Caco-2 (cell line): ENCODE data around the gene HAO1. TPM values are rescaled to one million over a fixed set of nuclear protein-coding genes. Genes with fewer than 3 reads are reported as not detected.
A peak's percentile ranks its signal among the peaks of the same experiment; 100 is the strongest.

Experiments used
- BruUV-seq: library from RNA; stranded (reverse); fragments of 400-500 nt; replicated peaks from 2 replicates; lab custom pipeline; 2021; lab: Mats Ljungman, UMichigan
- CTCF ChIA-PET: fragments of 300-600 bp; sonication (Branson Sonifier 250); formaldehyde crosslinking; loops from one replicate; lab custom pipeline; 2022; ENCODE audit warnings: antibody characterized with exemption; lab: Charles Lee
- POLR2A ChIA-PET: fragments of 300-600 bp; sonication (Branson Sonifier 250); formaldehyde crosslinking; loops from one replicate; lab custom pipeline; 2022; ENCODE audit warnings: antibody characterized with exemption; lab: Charles Lee
- DNase-seq, 2 experiments: peaks; one replicate each; pipeline versions ENCODE4 v3.0.0 to v3.0.0-alpha.2; 2020 to 2022
- H3K27me3 ChIP-seq: replicated peaks from 2 replicates; pipeline ENCODE4 v1.6.0; 2011; ENCODE audit warnings: low read length; ENCODE audit not compliant: control insufficient read depth, insufficient read depth
- H3K36me3 ChIP-seq: 2 replicates; pipeline ENCODE4 v1.5.1; 2011; ENCODE audit warnings: low read length; ENCODE audit not compliant: control insufficient read depth, insufficient read depth
- H3K4me1 ChIP-seq: fragments of 250-450 bp; sonication (Bioruptor Pico); 2 replicates; pipeline ENCODE4 v1.5.1; 2020; ENCODE audit warnings: mild to moderate bottlenecking
- H3K4me3 ChIP-seq: 2 replicates; pipeline ENCODE4 v1.5.1; 2011; ENCODE audit warnings: low read depth, mild to moderate bottlenecking, control low read depth, low read length
- H3K9me3 ChIP-seq: fragments of 250-450 bp; sonication (Bioruptor Pico); 2 replicates; pipeline ENCODE4 v1.5.1; 2020; ENCODE audit warnings: mild to moderate bottlenecking, moderate library complexity
- H3K27ac Mint-ChIP-seq: one replicate; pipeline ENCODE4 v1.8.0; 2022; ENCODE audit warnings: mixed read lengths; ENCODE audit not compliant: unreplicated experiment
- H3K27me3 Mint-ChIP-seq: one replicate; pipeline ENCODE4 v1.8.0; 2022; ENCODE audit warnings: mixed read lengths; ENCODE audit not compliant: insufficient read depth, unreplicated experiment
- H3K36me3 Mint-ChIP-seq: one replicate; pipeline ENCODE4 v1.8.0; 2022; ENCODE audit warnings: mild to moderate bottlenecking, mixed read lengths; ENCODE audit not compliant: insufficient read depth, unreplicated experiment
- H3K4me1 Mint-ChIP-seq: one replicate; pipeline ENCODE4 v1.8.0; 2022; ENCODE audit warnings: low read depth, mixed read lengths; ENCODE audit not compliant: unreplicated experiment
- H3K4me3 Mint-ChIP-seq: one replicate; pipeline ENCODE4 v1.8.0; 2022; ENCODE audit warnings: mild to moderate bottlenecking, moderate library complexity, mixed read lengths; ENCODE audit not compliant: unreplicated experiment
- H3K9me3 Mint-ChIP-seq: one replicate; pipeline ENCODE4 v1.8.0; 2022; ENCODE audit warnings: mixed read lengths; ENCODE audit not compliant: unreplicated experiment
- intact Hi-C: fragments of 100-400 bp; cut with micrococcal nuclease; formaldehyde crosslinking; loops from one replicate; pipeline ENCODE4 v1.10.0; 2022; ENCODE audit not compliant: unreplicated experiment
- total RNA-seq: library from RNA; stranded (reverse); gene quantifications from 2 replicates; pipeline ENCODE4 v1.2.3, GENCODE V29; 2022
- TF ChIP-seq, protein P1 (sequence below), 2 experiments: fragments of 200-600 bp in 1 of 2; IDR thresholded peaks; 1 replicate in 1 of 2; 2 replicates in 1 of 2; pipeline versions ENCODE4 v1.5.1 to v1.8.0; 2011 to 2022; ENCODE audit warnings: antibody characterized with exemption in 1 of 2, control low read depth in 1 of 2, inconsistent platforms in 1 of 2, low read depth in 1 of 2, low read length in 1 of 2, mild to moderate bottlenecking in 1 of 2, moderate library complexity in 1 of 2; ENCODE audit not compliant: insufficient read depth in 1 of 2, severe bottlenecking in 1 of 2, unreplicated experiment in 1 of 2

HAO1 gene
- total RNA-seq, 1 experiment from 2014 or later: not detected

DNA sequence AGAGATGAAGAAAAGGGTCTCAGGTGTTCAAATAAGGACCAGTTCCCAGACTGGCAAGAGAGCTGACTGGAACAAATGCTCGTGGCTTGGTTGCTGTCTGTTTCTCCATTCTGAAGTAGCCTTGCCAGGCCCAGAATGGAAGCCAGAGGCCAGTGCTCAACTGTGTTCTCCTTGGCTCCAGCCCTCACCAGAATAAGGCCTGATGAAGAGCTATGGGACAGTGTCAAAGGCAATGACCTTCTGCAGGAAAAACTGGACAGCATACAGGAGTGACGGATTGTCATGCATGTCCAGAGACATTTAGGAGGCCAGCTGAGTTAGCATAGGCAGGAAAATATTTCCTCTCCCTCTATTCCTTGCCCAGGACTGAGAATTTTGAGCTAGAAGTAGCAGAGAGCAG is 72.2 kb downstream of the HAO1 start:
- Mint-ChIP-seq H3K9me3 (no peaks in the 10 kb centered on the region), H3K4me1 (no peaks in the 10 kb centered on the region), H3K27me3 (peaks cover 22% of the 10 kb centered on the region), H3K36me3 (no peaks in the 10 kb centered on the region), H3K4me3 (no peak overlapping the region), H3K27ac (no peak overlapping the region)
- ChIA-PET POLR2A (no interaction called here), CTCF (no interaction called here)
- BruUV-seq: no TSS peak
- intact Hi-C loops: no loop called here
- H3K36me3 ChIP-seq: no peaks in the 10 kb centered on the region
- DNase-seq: no peak
- TF ChIP-seq, protein P1, sequence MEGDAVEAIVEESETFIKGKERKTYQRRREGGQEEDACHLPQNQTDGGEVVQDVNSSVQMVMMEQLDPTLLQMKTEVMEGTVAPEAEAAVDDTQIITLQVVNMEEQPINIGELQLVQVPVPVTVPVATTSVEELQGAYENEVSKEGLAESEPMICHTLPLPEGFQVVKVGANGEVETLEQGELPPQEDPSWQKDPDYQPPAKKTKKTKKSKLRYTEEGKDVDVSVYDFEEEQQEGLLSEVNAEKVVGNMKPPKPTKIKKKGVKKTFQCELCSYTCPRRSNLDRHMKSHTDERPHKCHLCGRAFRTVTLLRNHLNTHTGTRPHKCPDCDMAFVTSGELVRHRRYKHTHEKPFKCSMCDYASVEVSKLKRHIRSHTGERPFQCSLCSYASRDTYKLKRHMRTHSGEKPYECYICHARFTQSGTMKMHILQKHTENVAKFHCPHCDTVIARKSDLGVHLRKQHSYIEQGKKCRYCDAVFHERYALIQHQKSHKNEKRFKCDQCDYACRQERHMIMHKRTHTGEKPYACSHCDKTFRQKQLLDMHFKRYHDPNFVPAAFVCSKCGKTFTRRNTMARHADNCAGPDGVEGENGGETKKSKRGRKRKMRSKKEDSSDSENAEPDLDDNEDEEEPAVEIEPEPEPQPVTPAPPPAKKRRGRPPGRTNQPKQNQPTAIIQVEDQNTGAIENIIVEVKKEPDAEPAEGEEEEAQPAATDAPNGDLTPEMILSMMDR (IDR thresholded peaks at IDR 0.05; ENCODE audit: insufficient read depth in 1 of 2, low read depth in 1 of 2, low read length in 1 of 2, severe bottlenecking in 1 of 2, unreplicated experiment in 1 of 2): no peak
- no peaks in the 10 kb centered on the region for H3K9me3 ChIP-seq
- no peaks in the 10 kb centered on the region; the same call in none of the 2 replicates for H3K27me3 ChIP-seq
- no peak overlapping the region for H3K4me3 ChIP-seq
- no peaks in the 10 kb centered on the region for H3K4me1 ChIP-seq

DNA sequence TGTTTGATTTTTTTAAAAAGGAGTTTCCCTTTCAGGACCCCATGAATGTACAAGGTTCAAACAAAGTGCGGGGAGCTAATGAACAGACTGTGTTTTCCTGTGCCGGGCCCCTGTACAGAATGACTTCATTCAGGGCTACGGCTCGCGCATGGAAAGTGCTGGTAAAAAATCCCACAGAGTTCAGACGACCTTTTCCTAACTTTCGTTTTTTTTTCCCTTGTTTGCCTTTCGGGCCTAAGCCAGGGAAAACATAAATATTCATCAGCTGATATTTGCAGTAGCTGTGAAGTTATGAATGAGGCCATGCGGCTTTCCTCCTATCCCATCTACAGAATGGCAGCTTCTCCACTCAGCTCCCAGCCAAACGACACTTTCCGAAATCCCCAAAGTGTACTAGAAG is 74.0 kb downstream of the HAO1 start:
- Mint-ChIP-seq H3K4me1 (no peaks in the 10 kb centered on the region), H3K27me3 (peaks cover 22% of the 10 kb centered on the region), H3K36me3 (no peaks in the 10 kb centered on the region), H3K9me3 (no peaks in the 10 kb centered on the region), H3K27ac (no peak overlapping the region), H3K4me3 (no peak overlapping the region)
- POLR2A ChIA-PET: interaction anchor here (0.7 kb wide), 1 partner anchor 68 kb away, joined by 3 read pairs; no protein-coding TSS in a partner anchor
- DNase-seq: no peak
- BruUV-seq: no TSS peak
- CTCF ChIA-PET: no interaction called here
- Histone ChIP-seq H3K4me1 (no peaks in the 10 kb centered on the region), H3K9me3 (no peaks in the 10 kb centered on the region), H3K4me3 (no peak overlapping the region), H3K27me3 (no peaks in the 10 kb centered on the region; the same call in none of the 2 replicates), H3K36me3 (no peaks in the 10 kb centered on the region)
- TF ChIP-seq, protein P1 (IDR thresholded peaks at IDR 0.05; ENCODE audit: insufficient read depth in 1 of 2, low read depth in 1 of 2, low read length in 1 of 2, severe bottlenecking in 1 of 2, unreplicated experiment in 1 of 2): no peak
- intact Hi-C loops: no loop called here

DNA sequence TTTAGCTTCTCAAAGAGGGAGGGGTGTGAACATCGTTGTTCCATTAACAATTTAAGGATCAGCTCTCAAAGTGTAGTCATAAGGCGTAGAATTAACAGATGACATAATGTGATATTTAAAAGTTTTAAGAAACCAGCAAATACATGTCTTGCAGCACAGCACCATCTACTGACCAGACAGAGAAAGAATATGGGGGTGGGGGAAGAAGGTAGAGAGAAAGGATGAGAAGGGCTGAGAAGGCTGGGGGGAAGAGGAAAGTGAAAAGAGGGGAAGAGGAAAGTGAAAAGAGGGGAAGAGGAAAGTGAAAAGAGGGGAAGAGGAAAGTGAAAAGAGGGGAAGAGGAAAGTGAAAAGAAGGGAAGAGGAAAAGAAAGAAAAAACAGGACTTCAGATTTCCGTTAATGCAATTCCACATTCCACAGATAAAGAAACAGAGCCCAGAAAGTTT is 80.9 kb downstream of the HAO1 start:
- CTCF ChIA-PET: no interaction called here
- H3K4me1 ChIP-seq: no peaks in the 10 kb centered on the region
- POLR2A ChIA-PET: no interaction called here
- peaks cover 10% of the 10 kb centered on the region for H3K27me3 Mint-ChIP-seq
- no TSS peak for BruUV-seq
- no peaks in the 10 kb centered on the region for H3K9me3 ChIP-seq
- intact Hi-C loops: loop anchor here (1.0 to 10.0 kb wide), 5 partner anchors 167 to 1030 kb away; no protein-coding TSS in a partner anchor
- H3K27ac Mint-ChIP-seq: no peak overlapping the region
- H3K4me3 Mint-ChIP-seq: no peak overlapping the region
- H3K9me3 Mint-ChIP-seq: no peaks in the 10 kb centered on the region
- H3K27me3 ChIP-seq: no peaks in the 10 kb centered on the region
- no peaks in the 10 kb centered on the region for H3K36me3 ChIP-seq
- H3K4me3 ChIP-seq: no peak overlapping the region
- TF ChIP-seq, protein P1 (IDR thresholded peaks at IDR 0.05; ENCODE audit: insufficient read depth in 1 of 2, low read depth in 1 of 2, low read length in 1 of 2, severe bottlenecking in 1 of 2, unreplicated experiment in 1 of 2): peak; percentile 38 to 75
- no peaks in the 10 kb centered on the region for H3K4me1 Mint-ChIP-seq
- H3K36me3 Mint-ChIP-seq: no peaks in the 10 kb centered on the region
- peak in 1 of 2 experiments; percentile 31 for DNase-seq
